K562 (cell line): ENCODE data around the gene GBF1. TPM values are rescaled to one million over a fixed set of nuclear protein-coding genes. Genes with fewer than 3 reads are reported as not detected.

Experiments
- BACH1 ChIP-seq: fragments of 200-800 bp; sonication (Bioruptor generic); IDR thresholded peaks from 2 replicates; pipeline ENCODE4 v1.6.1; 2016; ENCODE audit warnings: missing genetic modification characterization, missing compliant biosample characterization
- CAMTA2 ChIP-seq: fragments of 250-450 bp; sonication (Bioruptor Pico); conservative IDR thresholded peaks from 2 replicates; pipeline ENCODE4 v1.5.1; 2022
- CBX8 ChIP-seq: fragments of 200-600 bp; sonication (generic); IDR thresholded peaks from 2 replicates; pipeline ENCODE4 v1.6.1; 2012; ENCODE audit warnings: borderline replicate concordance, mixed run types, low read depth, mild to moderate bottlenecking, moderate library complexity, mixed read lengths, low read length, control low read depth, inconsistent platforms; ENCODE audit not compliant: poor library complexity, severe bottlenecking; ENCODE audit errors: extremely low read depth
- DNMT1 ChIP-seq: fragments of 450-650 bp; IDR thresholded peaks from 2 replicates; pipeline ENCODE4 v1.6.1; 2016; ENCODE audit warnings: antibody characterized with exemption, mild to moderate bottlenecking
- ETS1 ChIP-seq: conservative IDR thresholded peaks from 2 replicates; pipeline ENCODE4 v1.6.1; 2011; ENCODE audit warnings: low read depth, mild to moderate bottlenecking, low read length; ENCODE audit not compliant: control insufficient read depth
- GATA2 ChIP-seq: sonication (generic); formaldehyde crosslinking; IDR thresholded peaks from 2 replicates; pipeline ENCODE4 v1.4.0; 2020; ENCODE audit warnings: mild to moderate bottlenecking, missing genetic modification reagents
- HDAC3 ChIP-seq: fragments of 450-650 bp; IDR thresholded peaks from 2 replicates; pipeline ENCODE4 v1.6.1; 2018; ENCODE audit warnings: borderline replicate concordance, mild to moderate bottlenecking, moderate library complexity; ENCODE audit not compliant: partially characterized antibody
- HDAC8 ChIP-seq: fragments of 450-650 bp; IDR thresholded peaks from 2 replicates; pipeline ENCODE4 v1.6.1; 2016; ENCODE audit warnings: mild to moderate bottlenecking, missing genetic modification characterization, moderate library complexity, missing compliant biosample characterization
- HMG20A ChIP-seq: fragments of 450-650 bp; formaldehyde crosslinking; conservative IDR thresholded peaks from 2 replicates; pipeline ENCODE4 v1.4.0; 2020; ENCODE audit warnings: mild to moderate bottlenecking, mixed read lengths
- IFI16 ChIP-seq: fragments of 250-450 bp; sonication (Bioruptor Pico); IDR thresholded peaks from 2 replicates; pipeline ENCODE4 v2.1.2; 2022; ENCODE audit warnings: mild to moderate bottlenecking, inconsistent platforms
- JUN ChIP-seq, 2 experiments: sonication (generic) in 1 of 2; formaldehyde crosslinking in 1 of 2; IDR thresholded peaks; 2 replicates each; pipeline versions ENCODE4 v1.6.1 to v1.8.0; 2012 to 2022; ENCODE audit warnings: borderline replicate concordance in 2 of 2, mild to moderate bottlenecking in 2 of 2, improper control_type of control experiment in 1 of 2, low read depth in 1 of 2, low read length in 1 of 2, missing genetic modification reagents in 1 of 2
- MAZ ChIP-seq, 2 experiments: fragments of 450-650 bp in 1 of 2; sonication (generic) in 1 of 2; formaldehyde crosslinking; IDR thresholded peaks in 1 of 2; conservative IDR thresholded peaks in 1 of 2; 2 replicates each; pipeline versions ENCODE4 v1.4.0 to v1.5.0; 2020; ENCODE audit warnings: mild to moderate bottlenecking in 1 of 2, missing genetic modification reagents in 1 of 2
- MBD1 ChIP-seq: fragments of 250-450 bp; sonication (Bioruptor Pico); IDR thresholded peaks from 2 replicates; pipeline ENCODE4 v1.8.0; 2022; ENCODE audit warnings: inconsistent platforms
- MCM3 ChIP-seq: fragments of 450-650 bp; IDR thresholded peaks from 2 replicates; pipeline ENCODE4 v1.6.1; 2016
- NEUROD1 ChIP-seq: fragments of 150-350 bp; IDR thresholded peaks from 2 replicates; pipeline ENCODE4 v1.6.1; 2014; ENCODE audit warnings: borderline replicate concordance, low read length, low read depth; ENCODE audit not compliant: partially characterized antibody
- PHF20 ChIP-seq: fragments of 450-650 bp; IDR thresholded peaks from 2 replicates; pipeline ENCODE4 v1.6.1; 2018; ENCODE audit not compliant: partially characterized antibody
- PTTG1 ChIP-seq: fragments of 450-650 bp; IDR thresholded peaks from 2 replicates; pipeline ENCODE4 v1.6.1; 2016; ENCODE audit warnings: low read depth, mild to moderate bottlenecking, missing genetic modification characterization, missing compliant biosample characterization
- RBBP5 ChIP-seq: fragments of 200-600 bp; sonication (generic); IDR thresholded peaks from 2 replicates; pipeline ENCODE4 v1.6.1; 2012; ENCODE audit warnings: borderline replicate concordance, mild to moderate bottlenecking, low read length, control low read depth, inconsistent platforms; ENCODE audit not compliant: insufficient read depth, poor library complexity, severe bottlenecking
- SMAD3 ChIP-seq: fragments of 450-650 bp; formaldehyde crosslinking; conservative IDR thresholded peaks from 2 replicates; pipeline ENCODE4 v1.4.0; 2020; ENCODE audit warnings: mild to moderate bottlenecking
- TCF7L2 ChIP-seq: fragments of 150-350 bp; IDR thresholded peaks from 2 replicates; pipeline ENCODE4 v1.6.1; 2016; ENCODE audit warnings: low read depth, mild to moderate bottlenecking, low read length, moderate library complexity
- TRIM28 ChIP-seq: fragments of 450-650 bp; IDR thresholded peaks from 2 replicates; pipeline ENCODE4 v1.6.1; 2017
- ZEB2 ChIP-seq: fragments of 450-650 bp; IDR thresholded peaks from 2 replicates; pipeline ENCODE4 v1.6.1; 2016
- ZNF583 ChIP-seq: fragments of 250-450 bp; sonication (Bioruptor Pico); IDR thresholded peaks from 2 replicates; pipeline ENCODE4 v1.4.0; 2020
- ZNF778 ChIP-seq: fragments of 450-650 bp; formaldehyde crosslinking; IDR thresholded peaks from 2 replicates; pipeline ENCODE4 v1.4.0; 2020; ENCODE audit warnings: mild to moderate bottlenecking, moderate library complexity
- polyA plus RNA-seq, 8 experiments: library from polyadenylated mRNA; depleted of rRNA in 4 of 8; stranded (reverse) in 5 of 8; unstranded in 3 of 8; fragments of >200 nt; fragmentation: Nextera tagmentation in 2 of 8; fragmentation: Illumina TruSeq in 1 of 8; extraction: Ambion mirVana in 2 of 8; extraction: Trizol in 1 of 8; gene quantifications; 2 replicates each; pipeline versions ENCODE4 v1.2.1 to v1.2.3, GENCODE V29; 2011 to 2014; ENCODE audit warnings: inconsistent platforms in 1 of 8, missing spikeins in 1 of 8
- total RNA-seq, 7 experiments: library from RNA; depleted of rRNA in 6 of 7; stranded (reverse); fragments of >200 nt in 6 of 7; fragmentation: Illumina TruSeq in 2 of 7; extraction: Trizol in 2 of 7; gene quantifications; 2 replicates each; pipeline versions ENCODE4 v1.2.1 to v1.2.3, GENCODE V29; 2011 to 2021; ENCODE audit warnings: low replicate concordance in 1 of 7

Gene GBF1
- total and polyA plus RNA-seq, 9 of the 15 experiments (the other 6 are each of a cell fraction or from before 2014, with no cell fraction given) = 0.69 to 28.0 (median 10.3) TPM

- no peak for TF ChIP-seq ETS1
- TF ChIP-seq HMG20A = no peak
- no peak for TF ChIP-seq GATA2 (CRISPR knock-in tag)
- no peak for TF ChIP-seq TRIM28
- TF ChIP-seq MCM3 = no peak
- TF ChIP-seq MBD1 (CRISPR knock-in tag) = no peak
- no peak for TF ChIP-seq IFI16 (CRISPR knock-in tag)
- no peak for TF ChIP-seq NEUROD1
- no peak for TF ChIP-seq CBX8
- TF ChIP-seq PHF20 = no peak
- peak; percentile 19 to 62; a peak in 3 of 4 replicates for TF ChIP-seq MAZ (CRISPR knock-in tag; conservative IDR thresholded peaks at IDR 0.05 in 1 of 2, IDR thresholded peaks at IDR 0.05 in 1 of 2)
- TF ChIP-seq BACH1 = no peak
- TF ChIP-seq SMAD3 (CRISPR knock-in tag) = no peak
- no peak for TF ChIP-seq ZEB2
- TF ChIP-seq HDAC3 = no peak
- TF ChIP-seq JUN (IDR thresholded peaks at IDR 0.05; ENCODE audit: borderline replicate concordance, low read depth, low read length) = no peak
- TF ChIP-seq JUN (CRISPR knock-in tag; IDR thresholded peaks at IDR 0.05; ENCODE audit: borderline replicate concordance) = no peak
- no peak for TF ChIP-seq ZNF778
- no peak for TF ChIP-seq ZNF583
- no peak for TF ChIP-seq HDAC8 (tag)
- peak; percentile 8 for TF ChIP-seq RBBP5
- TF ChIP-seq DNMT1 = no peak
- TF ChIP-seq PTTG1 (tag) = no peak
- TF ChIP-seq TCF7L2 = no peak
- TF ChIP-seq CAMTA2 = no peak
Observed at GRCh38 chr10:102231357-102232318, 13.7 kb upstream of the GBF1 start (continued).
